ENCODE data around the gene BATF2.
"Not testable (repeated sequence)": the region's sequence is repeated elsewhere in the genome, so short reads cannot be mapped to it uniquely, and the experiment has no call there.

BATF2 gene

GRCh38 chr11:65013130-65013887 is 16.5 kb upstream of the BATF2 start:
- peak; percentile 92 for DNase-seq

GRCh38 chr11:65008873-65009272 is 12.1 kb upstream of the BATF2 start:
- no peak for DNase-seq

- no peak for DNase-seq
Measured at GRCh38 chr11:65008016-65008415, 11.2 kb upstream of the BATF2 start.

DNA sequence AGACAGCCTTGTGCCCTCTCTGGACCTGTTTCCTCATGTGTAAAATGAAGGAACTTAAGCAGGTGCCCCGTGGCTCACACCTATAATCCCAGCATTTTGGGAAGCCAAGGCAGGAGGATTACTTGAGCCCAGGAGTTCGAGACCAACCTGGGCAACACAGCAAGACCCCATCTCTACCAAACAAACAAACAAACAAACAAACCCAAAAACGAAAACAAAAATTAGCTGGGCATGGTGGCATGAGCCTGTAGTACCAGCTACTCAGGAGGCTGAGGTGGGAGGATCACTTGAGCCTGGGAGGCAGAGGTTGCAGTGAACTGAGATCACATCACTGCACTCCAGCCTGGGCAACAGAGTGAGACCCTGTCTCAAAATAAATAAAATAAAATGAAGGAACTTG is 7.2 kb upstream of the BATF2 start:
- DNase-seq: not testable (repeated sequence)

DNA sequence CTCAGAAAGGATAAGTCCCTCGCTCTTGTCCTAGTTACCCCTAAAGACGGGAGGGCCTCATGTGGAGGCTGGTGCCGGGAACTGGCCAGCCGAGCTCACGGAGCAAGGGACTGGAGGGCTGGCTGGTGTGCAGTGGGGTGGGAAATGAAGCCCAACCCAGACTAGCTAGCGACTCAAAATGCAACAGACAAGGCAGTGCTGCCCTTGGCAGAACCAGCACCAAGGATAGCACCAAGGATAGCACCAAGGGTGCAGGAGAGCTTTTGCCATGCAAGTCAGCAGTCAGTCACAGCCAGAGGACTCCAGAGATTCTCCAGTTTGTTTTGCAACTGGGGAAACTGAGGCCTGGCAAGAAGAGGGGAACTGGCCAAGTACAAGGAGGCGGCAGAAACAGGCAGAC is 6.5 kb upstream of the BATF2 start:
- DNase-seq: no peak

- no peak for DNase-seq
Measured at GRCh38 chr11:65002706-65003105, 5.9 kb upstream of the BATF2 start.

DNA sequence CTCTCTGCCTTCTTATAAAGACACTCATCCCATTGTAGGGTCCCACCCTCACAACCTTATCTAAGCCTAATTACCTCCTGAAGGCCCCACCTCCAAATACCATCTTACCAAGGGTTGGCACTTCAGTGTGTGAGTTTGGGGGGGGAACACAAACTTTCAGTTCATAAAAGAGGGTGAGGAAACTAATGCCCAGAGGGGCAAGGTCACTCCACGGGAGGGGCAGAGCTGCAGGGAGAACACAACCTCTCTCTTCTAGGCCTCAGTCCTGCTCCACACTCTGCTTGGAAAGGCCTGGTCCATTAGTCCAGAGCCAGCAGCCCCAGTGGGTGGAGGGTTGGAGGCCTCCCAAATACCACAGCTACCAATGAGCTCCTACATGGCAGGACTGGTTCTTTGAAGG is 2.7 kb upstream of the BATF2 start:
- no peak for DNase-seq

- no peak for DNase-seq
Measured at GRCh38 chr11:64998690-64999431, 2.1 kb upstream of the BATF2 start.

GRCh38 chr11:64998141-64998540 is 1.4 kb upstream of the BATF2 start:
- no peak for DNase-seq

GRCh38 chr11:64996327-64996709 is 453 bp downstream of the BATF2 start:
- DNase-seq: no peak

- no peak for DNase-seq
Measured at GRCh38 chr11:64994318-64994717, 2.5 kb downstream of the BATF2 start.

GRCh38 chr11:64990222-64990923 is 6.4 kb downstream of the BATF2 start:
- peak in 1 of 2 donors; percentile 16 for DNase-seq

DNA sequence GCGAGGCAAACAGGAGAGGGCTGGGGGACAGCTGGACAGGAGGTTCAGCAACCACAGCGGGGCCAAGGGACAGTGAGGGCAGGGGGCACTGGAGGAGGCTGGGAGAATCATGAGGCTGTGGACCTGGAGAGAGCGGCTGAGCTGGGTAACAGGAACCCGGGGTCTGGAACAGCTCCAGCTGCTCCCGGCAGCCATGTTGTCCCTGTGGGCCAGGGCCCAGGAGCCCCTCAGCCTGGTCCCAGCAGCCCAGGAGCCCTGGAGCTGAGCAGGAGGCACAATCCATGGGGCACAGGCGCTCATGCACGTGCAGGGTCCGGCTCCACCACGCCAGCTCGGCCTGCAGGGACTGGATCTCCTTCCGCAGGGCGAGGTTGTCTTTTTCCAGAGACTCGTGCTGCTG is 7.4 kb downstream of the BATF2 start:
- no peak for DNase-seq

GRCh38 chr11:64987998-64988854 is 8.5 kb downstream of the BATF2 start:
- DNase-seq: no peak

DNA sequence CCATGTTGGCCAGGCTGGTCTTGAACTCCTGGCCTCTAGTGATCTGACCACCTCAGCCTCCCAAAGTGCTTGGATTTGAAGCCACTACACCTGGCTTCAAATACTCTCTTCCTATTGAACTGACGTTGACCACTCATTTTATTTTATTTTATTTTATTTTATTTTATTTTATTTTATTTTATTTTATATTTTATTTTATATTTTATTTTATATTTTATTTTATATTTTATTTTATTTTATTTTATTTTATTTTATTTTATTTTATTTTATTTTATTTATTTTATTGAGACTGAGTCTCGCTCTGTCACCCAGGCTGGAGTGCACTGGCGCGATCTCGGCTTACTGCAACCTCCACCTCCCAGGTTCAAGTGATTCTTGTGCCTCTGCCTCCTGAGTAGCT is 13.4 kb downstream of the BATF2 start:
- not testable (repeated sequence) for DNase-seq

- DNase-seq: no peak
Measured at GRCh38 chr11:64976651-64977050, 20.1 kb downstream of the BATF2 start.

DNA sequence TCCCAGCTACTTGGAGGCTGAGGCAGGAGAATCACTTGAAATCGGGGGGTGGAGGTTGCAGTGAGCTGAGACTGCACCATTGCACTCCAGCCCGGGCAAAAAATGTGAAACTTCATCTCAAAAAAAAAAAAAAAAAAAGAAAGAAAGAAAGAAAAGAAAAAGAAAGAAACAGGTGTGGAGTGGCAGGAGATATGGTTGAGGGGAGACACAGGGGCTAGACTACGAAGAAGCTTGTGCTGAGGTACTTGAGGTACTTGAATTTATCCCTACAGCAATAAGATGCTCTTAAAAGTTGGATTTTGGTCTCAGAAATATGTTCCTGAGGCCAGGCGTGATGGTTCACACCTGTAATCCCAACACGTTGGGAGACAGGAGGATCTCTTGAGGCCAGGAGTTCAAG is 22.6 kb downstream of the BATF2 start:
- no peak for DNase-seq

GRCh38 chr11:64971421-64972233 is 25.1 kb downstream of the BATF2 start, which contains the start of gene MAJIN:
Gene MAJIN, minus strand, starts transcription at chr11:64972108. Its CDS starts 12,703 bp downstream, at chr11:64959405.
- DNase-seq: peak; percentile 89 to 92

DNA sequence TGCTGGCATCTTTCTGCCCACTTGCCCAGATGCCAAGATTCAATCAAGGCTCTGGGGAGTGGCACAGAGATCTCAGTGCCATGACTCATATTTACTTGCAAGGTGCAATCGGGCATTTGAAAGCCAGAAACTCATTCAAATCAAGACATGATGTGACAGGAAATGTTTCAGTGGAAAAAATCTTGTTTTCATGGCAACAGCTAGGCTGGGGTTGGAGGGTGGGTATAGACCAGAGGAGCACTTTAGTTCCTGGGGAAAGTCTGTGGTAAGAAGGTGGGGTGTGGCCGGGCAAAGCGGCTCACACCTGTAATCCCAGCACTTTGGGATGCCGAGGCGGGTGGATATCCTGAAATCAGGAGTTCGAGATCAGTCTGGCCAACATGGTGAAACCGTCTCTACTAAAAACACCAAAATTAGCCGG is 26.0 kb downstream of the BATF2 start:
- DNase-seq: peak in 1 of 2 donors; percentile 9

DNA sequence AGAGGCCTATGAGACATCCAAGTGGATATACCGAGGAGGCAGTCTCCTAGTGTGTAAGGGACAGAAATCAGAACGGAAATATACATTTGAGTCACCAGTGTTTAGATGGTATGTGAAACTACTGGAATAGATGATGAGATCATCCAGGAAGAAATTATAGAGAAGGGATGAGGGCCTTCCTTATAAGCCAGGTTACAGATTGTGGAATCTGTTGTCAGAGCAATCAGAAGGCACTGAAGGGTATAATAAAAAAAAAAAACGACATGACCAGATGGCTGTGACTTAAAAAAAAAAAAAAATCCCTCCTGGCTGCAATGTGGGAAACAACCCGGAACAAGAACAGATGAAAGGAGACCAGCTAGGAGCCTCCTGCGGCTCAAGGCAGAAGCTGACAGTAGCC is 27.6 kb downstream of the BATF2 start:
- DNase-seq: no peak

- no peak for DNase-seq
Measured at GRCh38 chr11:64967375-64967774, 29.4 kb downstream of the BATF2 start.
